GM12891 (cell line): Measurements from ENCODE around the gene DHRS3.

ENCODE experiments used
- PAX5 ChIP-seq: IDR thresholded peaks from 2 replicates; pipeline ENCODE4 v1.6.1; 2011; ENCODE audit warnings: low read length, moderate library complexity, mild to moderate bottlenecking; ENCODE audit not compliant: insufficient read depth, severe bottlenecking
- POLR2A ChIP-seq: IDR thresholded peaks from 2 replicates; pipeline ENCODE4 v1.6.1; 2011; ENCODE audit warnings: low read depth, low read length, control low read depth
- POLR2AphosphoS5 ChIP-seq: IDR thresholded peaks from 2 replicates; pipeline ENCODE4 v1.6.1; 2011; ENCODE audit warnings: low read depth, low read length, control low read depth
- TAF1 ChIP-seq: IDR thresholded peaks from 2 replicates; pipeline ENCODE4 v1.6.1; 2011; ENCODE audit warnings: low read depth, low read length, control low read depth

DNA sequence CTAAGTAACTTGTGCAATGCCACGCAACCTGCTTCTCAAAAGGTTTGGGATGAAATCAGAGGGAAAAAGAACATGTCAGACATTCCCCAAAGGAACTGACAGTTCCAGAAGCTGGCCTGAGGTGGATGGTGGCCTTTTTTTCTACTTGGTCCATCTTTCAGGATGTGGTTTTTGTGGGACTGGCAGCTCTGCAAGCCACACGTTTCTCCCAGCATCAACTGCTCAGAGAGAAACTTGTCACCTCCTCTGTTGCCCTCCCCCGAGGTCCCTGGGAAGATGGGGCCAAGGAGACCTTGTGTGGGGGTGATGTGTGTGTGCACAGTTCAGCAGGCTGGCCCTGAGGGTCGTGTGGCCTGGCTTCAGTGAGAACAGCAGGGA is 2.5 kb upstream of the DHRS3 start:
- no peak for TF ChIP-seq PAX5
- no peak for TF ChIP-seq POLR2A
- TF ChIP-seq TAF1, result no peak
- TF ChIP-seq POLR2AphosphoS5, result no peak
